WERI-Rb-1 (cell line): ENCODE results near the gene PPAT.
"Not testable (repeated sequence)": the region's sequence is repeated elsewhere in the genome, so short reads cannot be mapped to it uniquely, and the experiment has no call there.

Source experiments
- DNase-seq: peaks from one replicate; pipeline ENCODE4 v3.0.0-alpha.2; 2020
- H3K27ac ChIP-seq: fragments of 250-450 bp; sonication (Bioruptor Pico); 2 replicates; pipeline ENCODE4 v1.5.1; 2020; ENCODE audit warnings: mild to moderate bottlenecking, moderate library complexity
- H3K27me3 ChIP-seq: fragments of 250-450 bp; sonication (Bioruptor Pico); 2 replicates; pipeline ENCODE4 v1.5.1; 2021; ENCODE audit warnings: mild to moderate bottlenecking, low read depth, moderate library complexity; ENCODE audit not compliant: insufficient read depth, severe bottlenecking
- H3K36me3 ChIP-seq: fragments of 250-450 bp; sonication (Bioruptor Pico); 2 replicates; pipeline ENCODE4 v1.5.1; 2020; ENCODE audit warnings: mild to moderate bottlenecking, moderate library complexity
- H3K4me3 ChIP-seq: 2 replicates; pipeline ENCODE4 v1.5.1; 2011; ENCODE audit warnings: low read depth, mild to moderate bottlenecking, control low read depth, low read length
- H3K9me3 ChIP-seq: fragments of 250-450 bp; sonication (Bioruptor Pico); 2 replicates; pipeline ENCODE4 v1.5.1; 2021; ENCODE audit warnings: mild to moderate bottlenecking, moderate library complexity; ENCODE audit not compliant: severe bottlenecking
- CTCF ChIP-seq: IDR thresholded peaks from 2 replicates; pipeline ENCODE4 v1.5.1; 2011; ENCODE audit warnings: low read depth, mild to moderate bottlenecking, control low read depth, inconsistent platforms, low read length

Gene PPAT

GRCh38 chr4:56374956-56375355 lies 60.5 kb downstream of the PPAT start:
- DNase-seq, result no peak
- Histone ChIP-seq H3K4me3 (no peak overlapping the region), H3K27ac (peak overlapping the region; percentile 32; the same call in 1 of the 2 replicates), H3K9me3 (no peaks in the 10 kb centered on the region), H3K27me3 (no peaks in the 10 kb centered on the region), H3K36me3 (peaks cover 4% of the 10 kb centered on the region)
- no peak for TF ChIP-seq CTCF

- Histone ChIP-seq H3K27me3 (no peaks in the 10 kb centered on the region), H3K36me3 (peaks cover 12% of the 10 kb centered on the region), H3K4me3 (no peak overlapping the region), H3K27ac (peak overlapping the region; percentile 66), H3K9me3 (no peaks in the 10 kb centered on the region)
- TF ChIP-seq CTCF, result no peak
- no peak for DNase-seq
These were observed 62.6 kb downstream of the PPAT start for GRCh38 chr4:56372774-56373173.

GRCh38 chr4:56371426-56372220 lies 63.8 kb downstream of the PPAT start:
- peak; percentile 71 for DNase-seq
- no peak for TF ChIP-seq CTCF
- Histone ChIP-seq H3K4me3 (no peak overlapping the region; the same call in 1 of the 2 replicates), H3K27me3 (no peaks in the 10 kb centered on the region), H3K27ac (peak overlapping the region; percentile 66), H3K36me3 (peaks cover 12% of the 10 kb centered on the region), H3K9me3 (no peaks in the 10 kb centered on the region)

GRCh38 chr4:56370377-56370776 lies 65.0 kb downstream of the PPAT start:
- peak; percentile 31 for DNase-seq
- H3K27ac ChIP-seq, result peak overlapping the region; percentile 67
- no peak for TF ChIP-seq CTCF
- peaks cover 12% of the 10 kb centered on the region for H3K36me3 ChIP-seq
- no peak overlapping the region for H3K4me3 ChIP-seq
- no peaks in the 10 kb centered on the region for H3K9me3 ChIP-seq
- no peaks in the 10 kb centered on the region for H3K27me3 ChIP-seq

GRCh38 chr4:56362981-56363380 lies 72.4 kb downstream of the PPAT start:
- not testable (repeated sequence) for H3K36me3 ChIP-seq, DNase-seq, H3K27me3 ChIP-seq, H3K4me3 ChIP-seq, H3K27ac ChIP-seq, H3K9me3 ChIP-seq

GRCh38 chr4:56360071-56360470 lies 75.3 kb downstream of the PPAT start:
- H3K27me3 ChIP-seq, result no peaks in the 10 kb centered on the region
- H3K27ac ChIP-seq, result no peak overlapping the region
- peaks cover 7% of the 10 kb centered on the region for H3K9me3 ChIP-seq
- TF ChIP-seq CTCF, result no peak
- H3K4me3 ChIP-seq, result no peak overlapping the region
- DNase-seq, result no peak
- no peaks in the 10 kb centered on the region for H3K36me3 ChIP-seq
